NOMO-1 (cell line): ENCODE data around the gene ELP6.
A peak's percentile ranks its signal among the peaks of the same experiment; 100 is the strongest.

Experiments used
- DNase-seq, 2 experiments: peaks; one replicate each; lab custom pipeline; 2025; ENCODE audit not compliant: unreplicated experiment in 2 of 2; lab: John Stamatoyannopoulos, UW

ELP6 gene, protein sequence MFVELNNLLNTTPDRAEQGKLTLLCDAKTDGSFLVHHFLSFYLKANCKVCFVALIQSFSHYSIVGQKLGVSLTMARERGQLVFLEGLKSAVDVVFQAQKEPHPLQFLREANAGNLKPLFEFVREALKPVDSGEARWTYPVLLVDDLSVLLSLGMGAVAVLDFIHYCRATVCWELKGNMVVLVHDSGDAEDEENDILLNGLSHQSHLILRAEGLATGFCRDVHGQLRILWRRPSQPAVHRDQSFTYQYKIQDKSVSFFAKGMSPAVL

GRCh38 chr3:47513125-47513929 lies at the start of gene ELP6:
Gene ELP6, minus strand, starts transcription at chr3:47513712. Its CDS starts 122 bp downstream, at chr3:47513590.
- peak; percentile 94 to 97 for DNase-seq

DNA sequence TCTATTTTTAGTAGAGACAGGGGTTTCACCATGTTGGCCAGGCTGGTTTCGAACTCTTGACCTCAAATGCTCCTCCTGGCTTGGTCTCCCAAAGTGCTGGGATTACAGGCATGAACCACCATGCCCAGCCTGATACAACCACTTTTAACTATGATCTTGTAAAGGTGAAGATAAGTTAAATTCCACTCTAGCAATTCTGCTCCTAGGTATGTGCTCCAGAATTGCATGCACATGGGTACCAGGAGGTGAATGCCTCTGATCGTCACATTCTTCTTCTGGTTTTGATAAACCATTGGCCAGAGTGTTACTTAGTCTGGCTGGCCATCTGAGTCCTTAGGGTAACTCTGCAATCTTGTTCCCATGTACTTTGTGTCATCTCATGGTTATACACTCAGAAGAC lies 42.8 kb upstream of the ELP6 start:
- no peak for DNase-seq

DNA sequence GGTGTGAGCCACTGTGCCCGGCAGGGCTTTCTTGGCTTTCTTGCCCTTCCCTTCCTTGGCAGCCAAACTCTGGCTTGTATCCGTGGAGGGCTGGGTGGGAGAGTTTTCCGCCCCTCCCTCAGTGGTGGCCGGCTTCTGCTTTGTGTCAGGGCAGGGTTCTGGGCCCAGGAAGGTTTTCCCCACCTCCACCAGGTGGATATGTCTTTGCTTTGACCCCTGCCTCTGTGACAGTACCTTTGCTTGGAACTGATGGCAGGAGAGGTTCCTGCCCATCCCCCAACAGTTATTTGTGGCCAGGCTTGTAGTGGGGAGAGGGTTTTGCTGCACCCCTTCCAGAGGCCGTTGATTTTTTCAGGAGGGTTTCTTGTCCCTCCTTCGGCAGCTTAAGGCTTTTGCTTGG lies 40.8 kb upstream of the ELP6 start:
- no peak for DNase-seq

GRCh38 chr3:47553407-47553806 lies 39.9 kb upstream of the ELP6 start:
- DNase-seq: no peak

DNA sequence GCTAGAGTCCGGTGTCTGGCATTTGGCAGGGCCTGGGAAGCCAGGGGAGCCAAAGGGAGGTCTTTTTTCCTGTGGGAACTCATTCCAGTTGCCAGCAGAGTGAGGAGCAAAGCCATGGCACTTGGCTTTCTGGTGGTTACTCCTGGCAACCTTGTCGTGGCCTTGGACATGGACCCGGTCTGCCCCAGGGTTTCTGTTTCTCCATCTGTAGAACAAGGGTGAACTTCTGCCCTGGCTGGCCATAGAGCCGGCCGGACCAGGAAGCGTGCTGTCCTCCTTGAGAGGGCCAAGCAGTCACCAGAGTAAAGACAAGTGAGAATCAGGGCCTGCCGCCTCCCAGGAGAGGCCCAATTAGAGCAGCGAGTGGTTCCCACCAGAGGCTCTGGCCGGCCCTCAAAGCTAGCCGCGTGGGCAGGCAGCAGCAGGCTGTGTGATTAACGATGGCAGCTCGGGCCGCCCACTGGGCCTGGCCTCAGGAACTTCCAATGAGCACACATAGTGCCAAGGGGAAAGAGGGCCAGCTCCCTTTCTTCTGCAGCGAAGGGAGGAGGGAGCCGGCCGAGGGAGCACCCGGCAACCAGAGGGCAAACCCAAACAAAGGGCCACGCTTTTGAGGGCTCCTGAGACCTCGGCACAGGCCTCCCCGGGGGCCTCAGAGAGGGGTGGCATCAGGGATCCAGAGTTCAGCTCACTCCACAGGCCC lies 29.1 kb upstream of the ELP6 start:
- no peak for DNase-seq

DNA sequence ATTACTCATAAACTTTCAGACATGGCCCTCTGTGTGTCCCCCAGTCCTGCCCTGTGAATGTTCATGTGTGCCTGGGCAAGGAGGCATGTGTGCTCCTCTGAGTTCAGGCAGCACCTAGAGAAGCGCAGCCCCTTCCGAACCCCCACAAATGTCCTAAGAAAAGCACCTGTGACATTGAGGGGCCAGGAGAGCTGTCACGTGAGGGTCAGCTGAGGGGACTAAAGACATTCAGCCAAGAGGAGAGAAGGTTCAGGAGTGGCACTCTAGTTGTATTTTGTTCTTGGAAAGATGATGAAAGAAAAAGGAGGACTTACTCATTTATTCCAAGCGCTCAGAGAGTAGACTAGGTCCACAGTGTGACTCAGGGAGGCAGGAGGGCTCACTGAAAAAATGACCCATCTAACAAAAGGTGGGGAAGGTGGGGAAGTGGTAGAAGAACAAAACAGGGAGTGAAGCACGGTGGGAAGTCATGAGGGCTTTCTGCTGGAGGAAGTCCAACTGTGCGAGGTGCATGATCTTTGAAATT lies 28.1 kb upstream of the ELP6 start:
- DNase-seq: no peak

DNA sequence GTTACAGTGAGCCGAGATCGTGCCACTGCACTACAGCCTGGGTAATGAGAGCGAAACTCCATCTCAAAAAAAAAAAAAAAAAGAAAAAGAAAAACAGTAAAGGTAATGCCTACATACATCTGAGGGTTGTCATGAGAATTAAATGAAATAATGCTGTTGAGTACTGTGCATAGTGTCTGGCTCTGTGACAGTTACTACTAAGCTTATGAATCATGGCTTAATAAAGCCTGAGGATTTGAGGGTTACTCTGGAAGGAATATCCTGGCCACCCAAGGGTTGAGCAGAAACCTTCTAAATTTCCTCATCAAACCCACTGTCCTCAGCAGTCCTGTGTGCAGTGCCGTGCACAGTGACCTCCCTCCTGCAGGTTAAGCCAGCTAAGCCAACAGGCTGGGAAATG lies 26.8 kb upstream of the ELP6 start:
- no peak for DNase-seq

DNA sequence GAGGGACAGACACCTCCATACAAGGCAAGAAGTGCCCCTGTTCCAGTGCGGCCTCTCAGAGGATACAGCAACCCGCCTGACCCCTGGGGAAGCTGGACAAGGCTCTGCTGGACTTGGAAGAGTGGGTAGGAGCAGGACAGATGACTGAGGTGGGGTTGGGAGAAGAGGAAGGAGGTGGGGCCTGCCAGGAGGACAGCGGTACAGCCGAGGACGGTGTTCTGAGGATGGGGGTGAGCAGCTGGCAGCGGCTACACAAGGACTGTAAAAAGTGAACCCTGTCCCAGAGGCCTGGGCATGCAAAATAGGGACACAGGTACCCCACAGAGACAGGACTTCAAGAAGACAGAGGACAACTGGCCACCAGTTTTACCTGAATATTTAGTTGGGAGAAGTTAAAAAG lies 23.5 kb upstream of the ELP6 start:
- no peak for DNase-seq

GRCh38 chr3:47536221-47536891 lies 22.8 kb upstream of the ELP6 start:
- no peak for DNase-seq

- no peak for DNase-seq
These were observed 20.5 kb upstream of the ELP6 start for GRCh38 chr3:47533996-47534454.

- no peak for DNase-seq
These were observed 20.0 kb upstream of the ELP6 start for GRCh38 chr3:47533481-47533880.

- no peak for DNase-seq
These were observed 14.6 kb upstream of the ELP6 start for GRCh38 chr3:47527952-47528725.

GRCh38 chr3:47525617-47526016 lies 12.1 kb upstream of the ELP6 start:
- no peak for DNase-seq

DNA sequence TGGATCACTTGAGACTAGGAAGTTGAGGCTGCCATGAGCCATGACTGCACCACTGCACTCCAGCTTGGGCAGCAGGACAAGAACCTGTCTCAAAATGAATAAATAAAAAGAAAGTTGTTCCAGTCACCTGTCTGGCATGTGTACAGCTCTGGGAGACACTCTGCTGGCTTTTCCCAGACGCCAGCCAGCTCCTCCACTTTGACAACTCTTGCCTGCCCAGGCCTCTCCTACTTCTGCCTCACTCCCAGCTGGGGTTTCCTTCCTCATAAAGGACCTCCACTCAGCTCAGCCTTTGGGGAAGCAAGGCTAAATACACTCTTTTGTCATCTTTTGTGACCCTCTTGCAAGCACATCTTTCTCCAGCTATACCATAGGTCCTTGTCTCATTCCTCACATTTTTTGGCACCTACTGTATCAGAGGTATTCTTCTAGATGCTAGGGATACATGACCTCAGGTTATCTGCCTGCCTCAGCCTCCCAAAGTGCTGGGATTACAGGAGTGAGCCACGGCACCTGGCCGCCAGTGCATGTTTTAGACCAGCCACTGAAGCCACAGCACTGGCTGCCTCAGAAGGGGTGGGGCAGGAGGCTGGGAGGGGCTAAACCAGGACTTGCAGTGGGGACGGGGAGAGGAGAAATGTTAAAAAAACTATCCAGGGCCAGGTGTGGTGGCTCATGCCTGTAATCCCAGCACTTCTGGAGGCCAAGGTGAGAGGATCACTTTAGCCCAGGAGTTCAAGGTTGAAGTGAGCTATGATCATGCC lies 10.0 kb upstream of the ELP6 start:
- DNase-seq: no peak

DNA sequence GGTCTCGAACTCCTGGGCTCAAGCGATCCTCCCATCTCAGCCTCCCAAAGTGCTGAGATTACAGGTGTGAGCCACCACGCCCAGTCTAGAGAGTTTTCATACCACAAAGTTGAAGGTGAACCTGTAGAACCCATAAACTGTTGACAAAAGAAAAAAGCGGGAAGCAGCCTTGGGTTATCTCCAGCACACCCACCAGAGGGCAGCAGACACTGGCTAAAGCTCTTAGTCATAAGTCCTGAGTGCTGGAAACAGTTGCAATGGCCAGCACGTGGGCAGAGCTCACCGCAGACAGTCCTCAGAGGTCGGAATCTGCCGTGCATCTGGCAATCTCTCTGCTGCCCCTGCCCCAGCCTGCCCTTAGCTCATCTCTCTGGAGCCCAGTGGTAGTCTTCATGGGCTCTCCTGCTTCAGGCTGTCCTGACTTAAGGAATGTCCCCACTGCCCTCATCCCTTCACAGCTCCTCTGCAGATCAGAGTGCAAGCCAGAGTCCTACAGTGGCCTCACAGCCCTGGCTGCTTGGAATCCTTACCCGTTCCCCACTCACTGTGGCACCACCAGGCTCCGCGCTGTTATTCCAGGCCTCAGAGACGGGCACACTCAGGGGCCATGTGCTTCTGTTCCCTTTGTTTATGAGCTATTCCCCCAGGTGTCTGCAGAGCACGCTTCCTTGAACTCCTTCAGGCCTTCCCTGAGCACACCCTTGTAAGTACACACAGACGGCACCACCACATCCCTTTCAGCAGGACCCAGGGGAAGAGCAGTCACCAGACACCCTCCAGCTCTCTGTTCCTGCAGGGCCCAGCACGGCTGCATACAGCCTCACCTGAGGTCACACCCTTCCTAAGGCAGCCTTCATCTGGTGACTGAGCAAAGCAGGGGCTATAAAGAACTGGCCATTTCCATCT lies 8.8 kb upstream of the ELP6 start:
- DNase-seq: peak; percentile 82 to 88

- DNase-seq: no peak
These were observed 7.2 kb upstream of the ELP6 start for GRCh38 chr3:47520756-47521155.

GRCh38 chr3:47517937-47518336 lies 4.4 kb upstream of the ELP6 start:
- DNase-seq: no peak

GRCh38 chr3:47515864-47516319 lies 2.4 kb upstream of the ELP6 start:
- no peak for DNase-seq
